HG03460 (cell line): ENCODE data around the gene JADE2.

Experiments used
- ATAC-seq: cut with Tn5 transposase; IDR thresholded peaks from one replicate; pipeline ENCODE4 v1.9.1; 2021; ENCODE audit not compliant: unreplicated experiment

The JADE2 gene

GRCh38 chr5:134529460-134529859 lies 4.0 kb downstream of the JADE2 start:
- ATAC-seq: no peak

- no peak for ATAC-seq
Observed at GRCh38 chr5:134530301-134531077, 5.0 kb downstream of the JADE2 start.

- ATAC-seq: no peak
Observed at GRCh38 chr5:134533115-134533815, 7.8 kb downstream of the JADE2 start.

GRCh38 chr5:134534058-134534725 lies 8.7 kb downstream of the JADE2 start:
- no peak for ATAC-seq

GRCh38 chr5:134534726-134535110 lies 9.2 kb downstream of the JADE2 start:
- ATAC-seq: no peak

- ATAC-seq: no peak
Observed at GRCh38 chr5:134536876-134537275, 11.4 kb downstream of the JADE2 start.

- no peak for ATAC-seq
Observed at GRCh38 chr5:134537297-134537696, 11.8 kb downstream of the JADE2 start.

- no peak for ATAC-seq
Observed at GRCh38 chr5:134538296-134538695, 12.8 kb downstream of the JADE2 start.

- ATAC-seq: no peak
Observed at GRCh38 chr5:134539732-134540131, 14.3 kb downstream of the JADE2 start.

- no peak for ATAC-seq
Observed at GRCh38 chr5:134540747-134541733, 15.6 kb downstream of the JADE2 start.

- ATAC-seq: no peak
Observed at GRCh38 chr5:134541736-134542376, 16.4 kb downstream of the JADE2 start.

- ATAC-seq: peak; percentile 40
Observed at GRCh38 chr5:134543820-134544614, 18.5 kb downstream of the JADE2 start.

- no peak for ATAC-seq
Observed at GRCh38 chr5:134545070-134545868, 19.8 kb downstream of the JADE2 start.

- ATAC-seq: no peak
Observed at GRCh38 chr5:134547066-134547465, 21.6 kb downstream of the JADE2 start.

GRCh38 chr5:134547579-134547978 lies 22.1 kb downstream of the JADE2 start:
- no peak for ATAC-seq

- ATAC-seq: no peak
Observed at GRCh38 chr5:134547999-134548658, 22.7 kb downstream of the JADE2 start.

GRCh38 chr5:134549714-134550113 lies 24.2 kb downstream of the JADE2 start:
- ATAC-seq: no peak
